ACC112 (cell line): ENCODE data around the gene COQ2.
"Not testable (repeated sequence)": the region's sequence is repeated elsewhere in the genome, so short reads cannot be mapped to it uniquely, and the experiment has no call there.

ENCODE experiments used
- H2AFZ ChIP-seq: fragments of 200-600 bp; sonication (generic); one replicate; pipeline ENCODE4 v1.6.0; 2017; ENCODE audit warnings: antibody characterized with exemption, low read length; ENCODE audit not compliant: unreplicated experiment
- H3K27ac ChIP-seq: fragments of 200-600 bp; sonication (generic); 2 replicates; pipeline ENCODE4 v1.5.1; 2014; ENCODE audit warnings: low read depth, mild to moderate bottlenecking, antibody characterized with exemption, low read length, moderate library complexity
- H3K27me3 ChIP-seq: fragments of 200-600 bp; sonication (generic); 2 replicates; pipeline ENCODE4 v1.6.1; 2014; ENCODE audit warnings: mild to moderate bottlenecking, antibody characterized with exemption, low read length, moderate library complexity, mixed read lengths; ENCODE audit not compliant: insufficient read depth
- H3K36me3 ChIP-seq: fragments of 200-600 bp; sonication (generic); 2 replicates; pipeline ENCODE4 v1.6.1; 2016; ENCODE audit warnings: mild to moderate bottlenecking, antibody characterized with exemption, low read length, moderate library complexity, mixed read lengths; ENCODE audit not compliant: insufficient read depth
- H3K4me1 ChIP-seq: fragments of 200-600 bp; sonication (generic); one replicate; pipeline ENCODE4 v1.6.1; 2016; ENCODE audit warnings: low read length, mixed read lengths; ENCODE audit not compliant: insufficient read depth, unreplicated experiment, control insufficient read depth
- H3K4me3 ChIP-seq: fragments of 200-600 bp; sonication (generic); 2 replicates; pipeline ENCODE4 v1.5.1; 2014; ENCODE audit warnings: mild to moderate bottlenecking, low read depth, low read length
- H3K79me2 ChIP-seq: fragments of 200-600 bp; sonication (generic); one replicate; pipeline ENCODE4 v1.6.0; 2016; ENCODE audit warnings: low read length; ENCODE audit not compliant: control insufficient read depth, unreplicated experiment, insufficient read depth

The COQ2 gene, protein sequence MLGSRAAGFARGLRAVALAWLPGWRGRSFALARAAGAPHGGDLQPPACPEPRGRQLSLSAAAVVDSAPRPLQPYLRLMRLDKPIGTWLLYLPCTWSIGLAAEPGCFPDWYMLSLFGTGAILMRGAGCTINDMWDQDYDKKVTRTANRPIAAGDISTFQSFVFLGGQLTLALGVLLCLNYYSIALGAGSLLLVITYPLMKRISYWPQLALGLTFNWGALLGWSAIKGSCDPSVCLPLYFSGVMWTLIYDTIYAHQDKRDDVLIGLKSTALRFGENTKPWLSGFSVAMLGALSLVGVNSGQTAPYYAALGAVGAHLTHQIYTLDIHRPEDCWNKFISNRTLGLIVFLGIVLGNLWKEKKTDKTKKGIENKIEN

DNA sequence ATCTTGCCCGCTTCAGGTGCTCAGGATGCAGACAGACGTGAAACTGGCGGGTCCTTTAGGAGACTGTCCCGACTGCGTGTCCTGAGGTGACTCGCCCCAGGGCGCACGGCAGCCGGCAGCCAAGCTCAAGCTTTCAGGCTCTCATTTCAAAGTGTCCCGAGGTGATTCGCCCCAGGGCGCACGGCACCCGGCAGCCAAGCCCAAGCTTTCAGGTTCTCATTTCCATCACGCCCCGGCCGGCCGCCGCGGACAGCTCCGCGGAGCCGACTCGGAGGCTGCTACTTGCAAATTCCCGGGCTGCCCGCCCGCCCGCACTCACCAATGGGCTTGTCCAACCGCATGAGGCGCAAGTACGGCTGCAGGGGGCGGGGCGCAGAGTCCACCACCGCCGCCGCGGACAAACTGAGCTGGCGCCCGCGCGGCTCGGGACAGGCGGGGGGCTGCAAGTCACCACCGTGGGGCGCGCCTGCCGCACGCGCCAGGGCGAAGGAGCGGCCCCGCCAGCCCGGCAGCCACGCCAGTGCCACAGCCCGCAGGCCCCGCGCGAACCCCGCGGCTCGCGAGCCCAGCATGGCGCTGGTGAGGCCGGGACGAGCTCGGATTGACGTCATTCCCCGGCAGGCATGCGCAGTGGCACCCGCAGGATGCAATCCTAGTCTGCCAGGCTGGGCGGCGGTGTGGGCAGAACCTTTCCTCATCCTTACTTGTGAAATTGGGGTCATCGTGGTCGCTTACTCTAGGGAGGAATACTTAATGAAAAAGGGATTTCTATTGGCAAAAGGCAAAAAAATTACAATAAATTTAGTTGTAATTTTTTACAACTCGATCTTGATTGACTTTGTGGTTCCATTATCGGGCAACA, at the start of gene COQ2:
COQ2 (minus strand) TSS at position 606 of the 862 bp plus-strand sequence; CDS start at position 572, 34 bp downstream.
- Histone ChIP-seq H3K4me1 (peaks cover 28% of the 10 kb centered on the region), H3K27ac (peak within 1 kb of the TSS; percentile 96), H3K36me3 (no peaks in the 10 kb centered on the region)

DNA sequence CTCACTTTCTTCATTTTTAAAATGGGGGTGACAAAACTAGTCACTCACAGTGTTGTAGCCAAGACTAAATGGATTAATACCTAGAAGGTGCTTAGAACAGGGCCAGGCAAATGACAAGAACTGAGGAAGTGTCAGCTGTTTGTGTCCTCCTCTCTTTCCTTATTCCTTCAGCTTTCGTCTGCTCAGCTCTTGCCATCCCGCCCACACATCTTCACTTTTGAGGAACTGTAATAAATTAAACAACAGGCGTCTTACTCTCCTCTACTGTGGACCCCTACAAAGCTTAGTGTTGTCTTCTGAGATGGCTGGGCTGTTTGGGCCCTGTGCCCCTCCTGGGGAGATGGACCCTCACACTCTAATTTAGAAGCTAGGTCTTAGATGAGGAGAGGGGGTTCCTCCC, 47.4 kb upstream of the COQ2 start:
- H3K36me3 ChIP-seq = no peaks in the 10 kb centered on the region
- H3K27me3 ChIP-seq = no peaks in the 10 kb centered on the region
- H3K4me1 ChIP-seq = peaks cover 5% of the 10 kb centered on the region
- no peak overlapping the region for H3K27ac ChIP-seq
- H3K79me2 ChIP-seq = no peaks in the 10 kb centered on the region
- no peak overlapping the region for H2AFZ ChIP-seq
- no peak overlapping the region for H3K4me3 ChIP-seq

More for the DNA sequence above, at the start of gene COQ2:
- H3K4me3 ChIP-seq = peak within 1 kb of the TSS; percentile 82
- no peaks in the 10 kb centered on the region for H3K27me3 ChIP-seq
- H3K79me2 ChIP-seq = peaks cover 26% of the 10 kb centered on the region
- peak within 1 kb of the TSS; percentile 89 for H2AFZ ChIP-seq

DNA sequence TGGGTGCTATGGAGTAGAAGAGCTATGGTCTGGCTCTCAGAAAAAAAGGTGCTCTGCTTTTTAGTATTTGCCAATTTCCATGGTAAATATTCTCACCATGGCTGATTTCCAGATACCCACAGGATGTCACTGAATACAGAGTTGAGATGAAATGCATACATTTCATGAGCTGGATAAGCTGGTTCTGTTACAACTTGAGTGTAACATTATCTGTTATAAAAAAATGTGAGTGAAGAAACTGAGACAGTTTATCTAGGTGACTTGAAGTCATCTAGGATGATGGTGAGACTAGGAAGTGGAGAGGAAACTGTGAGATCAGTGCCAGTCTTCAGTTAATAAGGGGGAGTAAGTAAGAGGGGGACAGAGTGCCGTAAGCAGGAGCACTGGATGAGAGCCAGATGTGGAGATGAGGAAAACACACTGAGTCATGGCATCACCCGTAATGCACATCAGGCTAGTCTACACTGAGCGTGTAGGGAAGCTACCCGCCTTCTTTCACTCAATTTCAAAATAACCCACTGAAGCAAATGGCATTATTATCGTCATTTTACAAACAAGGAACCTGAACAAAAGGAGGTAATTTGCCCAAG, 45.0 kb upstream of the COQ2 start:
- Histone ChIP-seq H3K27ac (no peak overlapping the region), H3K27me3 (no peaks in the 10 kb centered on the region), H3K4me1 (peaks cover 5% of the 10 kb centered on the region), H3K79me2 (no peaks in the 10 kb centered on the region), H3K36me3 (no peaks in the 10 kb centered on the region), H2AFZ (no peak overlapping the region), H3K4me3 (no peak overlapping the region)

DNA sequence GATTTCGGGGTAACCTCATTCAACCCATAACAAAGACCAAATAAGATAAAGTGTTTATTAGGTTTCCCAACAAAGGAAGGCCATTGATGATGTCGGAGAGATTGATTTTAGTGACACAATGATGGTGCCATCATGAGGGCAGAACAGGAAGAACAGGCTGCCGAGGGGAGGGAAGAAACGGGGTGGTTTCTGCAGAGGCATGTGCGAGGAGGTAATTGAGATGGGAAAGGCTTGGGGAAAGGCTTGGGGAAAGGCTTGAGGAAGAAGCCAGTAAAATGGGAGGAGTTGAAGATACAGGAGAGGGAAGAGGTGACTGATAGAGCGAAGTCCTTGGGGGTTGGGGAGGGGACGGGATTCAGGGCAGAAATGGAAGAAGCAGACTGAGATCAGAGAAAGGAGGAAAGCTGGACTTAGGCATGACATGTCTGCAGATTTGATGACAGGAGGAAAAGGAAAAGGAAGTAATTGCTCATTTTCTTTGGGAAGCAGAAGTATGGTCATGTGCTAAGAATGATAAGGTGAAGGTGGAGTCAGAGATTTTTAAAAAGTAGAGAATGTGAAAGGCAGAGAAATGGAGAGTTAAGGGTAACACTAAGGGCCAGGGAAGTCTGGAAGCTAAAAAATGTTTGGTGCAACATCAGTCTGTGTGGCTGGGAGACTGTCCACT, 44.1 kb upstream of the COQ2 start:
- Histone ChIP-seq H3K4me1 (no peaks in the 10 kb centered on the region), H2AFZ (no peak overlapping the region), H3K27me3 (no peaks in the 10 kb centered on the region), H3K36me3 (no peaks in the 10 kb centered on the region), H3K4me3 (no peak overlapping the region), H3K79me2 (no peaks in the 10 kb centered on the region), H3K27ac (no peak overlapping the region)

DNA sequence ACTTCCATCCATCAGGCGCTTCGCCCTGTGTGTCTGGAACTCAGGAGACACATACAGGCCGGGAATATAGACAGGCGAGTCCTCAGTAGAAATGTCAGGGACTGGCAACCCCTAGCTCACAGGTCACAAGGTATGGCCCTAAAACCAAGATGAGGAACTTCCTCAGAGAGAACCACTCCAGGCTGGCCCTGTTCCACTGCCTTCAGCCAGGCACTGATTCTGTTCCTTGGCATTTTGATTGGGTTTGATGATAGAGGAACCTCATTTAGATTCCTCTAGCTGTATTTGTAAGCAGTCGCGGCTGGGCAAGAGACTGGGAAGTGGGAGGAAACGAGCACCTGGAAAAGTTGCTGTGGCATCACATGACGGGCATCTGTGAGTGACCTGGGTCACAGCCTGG, 41.9 kb upstream of the COQ2 start:
- Histone ChIP-seq H3K27ac (no peak overlapping the region), H3K27me3 (no peaks in the 10 kb centered on the region), H3K79me2 (no peaks in the 10 kb centered on the region), H3K4me3 (no peak overlapping the region), H3K4me1 (no peaks in the 10 kb centered on the region), H3K36me3 (no peaks in the 10 kb centered on the region), H2AFZ (no peak overlapping the region)

DNA sequence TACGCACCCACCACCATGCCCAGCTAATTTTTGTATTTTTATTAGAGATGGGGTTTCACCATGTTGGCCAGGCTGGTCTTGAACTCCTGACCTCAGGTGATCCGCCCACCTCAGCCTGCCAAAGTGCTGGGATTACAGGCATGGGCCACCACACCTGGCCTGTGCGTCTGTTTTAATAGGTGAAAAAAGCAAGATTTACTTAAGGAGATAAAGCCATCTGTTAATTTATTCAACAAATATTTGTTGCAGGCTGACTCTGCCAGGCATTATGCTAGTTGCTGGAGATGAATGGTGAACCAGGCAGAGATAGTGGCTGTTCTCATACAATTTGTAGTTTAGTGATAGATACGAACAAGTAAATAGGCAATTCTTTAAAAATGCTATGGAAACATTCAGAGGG, 40.7 kb upstream of the COQ2 start:
- not testable (repeated sequence) for H2AFZ ChIP-seq, H3K4me3 ChIP-seq, H3K36me3 ChIP-seq

DNA sequence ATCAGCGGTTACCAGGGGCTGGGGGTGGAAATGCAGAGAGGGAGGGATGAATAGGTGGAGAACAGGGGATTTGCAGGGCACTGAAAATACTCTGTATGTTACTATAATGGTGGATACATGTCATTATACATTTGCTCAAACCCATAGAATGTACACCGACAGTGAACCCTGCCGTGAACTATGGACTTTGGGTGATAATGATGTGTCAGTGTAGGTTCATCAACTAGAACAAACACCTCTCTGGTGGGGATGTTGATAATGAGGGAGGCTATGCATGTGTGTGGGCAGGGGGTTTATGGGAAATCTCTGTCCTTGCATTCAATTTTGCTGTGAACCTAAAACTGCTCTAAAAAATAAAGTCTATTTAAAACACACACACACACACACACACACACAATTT, 38.5 kb upstream of the COQ2 start:
- Histone ChIP-seq H3K27me3 (no peaks in the 10 kb centered on the region), H3K4me3 (no peak overlapping the region), H3K79me2 (no peaks in the 10 kb centered on the region), H2AFZ (no peak overlapping the region), H3K36me3 (no peaks in the 10 kb centered on the region), H3K27ac (no peak overlapping the region), H3K4me1 (peaks cover 5% of the 10 kb centered on the region)

More for the DNA sequence above, 40.7 kb upstream of the COQ2 start:
- H3K27ac ChIP-seq, H3K79me2 ChIP-seq, H3K27me3 ChIP-seq, H3K4me1 ChIP-seq: not testable (repeated sequence)

DNA sequence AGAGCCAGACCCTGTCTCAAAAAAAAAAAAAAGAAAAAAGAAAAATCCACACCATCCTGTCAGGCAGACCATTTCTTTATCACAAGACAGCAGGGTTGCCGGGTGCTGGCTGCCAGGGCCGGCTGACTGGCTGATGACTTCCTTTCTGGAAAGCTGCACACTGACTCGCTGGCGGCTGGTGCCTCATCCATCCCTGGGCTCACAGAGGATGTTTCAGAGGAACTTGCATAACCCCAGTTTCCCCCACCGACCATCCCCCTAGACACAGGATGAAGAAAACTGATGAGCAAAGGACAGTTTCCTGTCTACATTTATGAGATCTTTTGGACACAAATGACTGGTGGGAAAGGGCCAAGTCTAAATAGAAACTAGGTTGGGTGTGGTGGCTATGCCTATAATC, 36.0 kb upstream of the COQ2 start:
- Histone ChIP-seq H3K36me3 (no peaks in the 10 kb centered on the region), H3K4me3 (no peak overlapping the region), H3K4me1 (peaks cover 5% of the 10 kb centered on the region), H3K27ac (0 out of 2 replicates have a peak overlapping the region, but pooled peaks have one; percentile 3), H3K79me2 (no peaks in the 10 kb centered on the region), H2AFZ (no peak overlapping the region), H3K27me3 (no peaks in the 10 kb centered on the region)

DNA sequence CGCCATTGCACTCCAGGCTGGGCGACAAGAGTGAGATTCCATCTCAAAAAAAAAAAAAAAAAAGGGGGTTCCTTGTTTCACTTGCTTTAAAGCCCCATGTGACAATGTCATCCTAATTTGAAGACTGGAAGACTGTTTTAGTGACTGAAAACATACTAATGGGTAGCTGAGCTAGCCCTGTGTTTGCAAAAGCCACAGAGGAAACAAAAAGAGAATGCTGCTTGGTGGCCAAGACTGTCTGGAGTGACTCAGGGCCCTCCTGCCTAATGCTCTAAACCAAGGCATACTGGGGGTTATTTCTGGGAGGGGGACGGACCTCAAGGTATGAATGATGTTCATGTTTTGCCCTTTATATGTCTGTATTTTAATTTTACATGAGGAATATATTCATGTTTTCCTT, 34.1 kb upstream of the COQ2 start:
- H2AFZ ChIP-seq = no peak overlapping the region
- no peak overlapping the region for H3K4me3 ChIP-seq
- H3K27ac ChIP-seq = no peak overlapping the region
- H3K36me3 ChIP-seq = no peaks in the 10 kb centered on the region
- H3K4me1 ChIP-seq = peaks cover 5% of the 10 kb centered on the region
- H3K27me3 ChIP-seq = no peaks in the 10 kb centered on the region
- H3K79me2 ChIP-seq = no peaks in the 10 kb centered on the region

DNA sequence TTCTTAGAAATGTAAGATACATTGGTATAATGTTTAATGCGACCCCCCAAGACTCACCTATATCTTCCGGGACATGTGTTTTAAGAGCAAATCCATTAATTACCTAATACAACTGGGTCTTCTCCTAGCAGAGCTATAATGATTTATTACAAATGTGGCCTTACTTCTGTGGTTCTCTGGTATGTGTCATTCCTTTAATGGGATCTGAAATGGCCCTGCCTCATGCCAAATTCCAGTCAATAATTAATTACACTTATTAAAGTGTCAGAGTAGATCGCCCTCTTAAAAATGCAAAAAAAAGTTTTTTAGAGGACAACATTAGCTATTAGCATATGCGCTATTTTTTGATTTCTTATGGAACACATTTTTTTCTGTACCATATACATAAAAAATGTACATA, 33.1 kb upstream of the COQ2 start:
- Histone ChIP-seq H2AFZ (no peak overlapping the region), H3K4me3 (no peak overlapping the region), H3K36me3 (no peaks in the 10 kb centered on the region), H3K27me3 (no peaks in the 10 kb centered on the region), H3K79me2 (no peaks in the 10 kb centered on the region), H3K4me1 (peaks cover 5% of the 10 kb centered on the region), H3K27ac (no peak overlapping the region)
